Stimulated activated CD4-positive, alpha-beta T cell treated with anti-CD3 and anti-CD28 coated beads, Interleukin-2, amount 100 ng/mL, for 48 hours (primary cell): ENCODE results near the gene PSMA7.
A peak's percentile ranks its signal among the peaks of the same experiment; 100 is the strongest.
"Not testable (repeated sequence)": the region's sequence is repeated elsewhere in the genome, so short reads cannot be mapped to it uniquely, and the experiment has no call there.

Experiments
- DNase-seq, 2 donors: peaks; one replicate each; pipeline ENCODE4 v3.0.0-alpha.2; 2020

Gene PSMA7

GRCh38 chr20:62151835-62152364 lies 8.7 kb upstream of the PSMA7 start:
- DNase-seq = no peak

DNA sequence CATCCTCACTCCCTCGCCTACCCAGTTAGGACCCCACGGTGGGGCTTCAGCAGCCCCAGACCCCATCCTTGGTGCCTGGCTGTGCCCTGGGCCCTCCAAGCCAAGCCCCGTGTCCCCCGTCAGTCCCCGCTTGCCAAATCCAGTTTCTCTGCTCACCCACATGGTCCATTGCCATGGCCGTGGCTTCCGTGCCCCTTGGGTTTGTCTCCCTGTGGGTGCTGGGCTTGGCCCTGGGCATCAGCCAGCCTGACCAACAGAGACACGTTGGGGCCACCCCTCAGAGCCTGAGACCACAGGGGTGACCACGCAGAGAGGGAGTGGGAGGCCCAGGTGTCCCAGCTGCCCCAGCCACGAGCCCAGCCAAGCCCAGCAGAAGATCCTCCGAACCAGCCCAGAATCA lies 8.0 kb upstream of the PSMA7 start:
- no peak for DNase-seq

GRCh38 chr20:62150310-62150575 lies 7.0 kb upstream of the PSMA7 start:
- no peak for DNase-seq

- DNase-seq = no peak
Measured at GRCh38 chr20:62149532-62150309, 6.5 kb upstream of the PSMA7 start.

- no peak for DNase-seq
Measured at GRCh38 chr20:62148908-62149314, 5.7 kb upstream of the PSMA7 start.

DNA sequence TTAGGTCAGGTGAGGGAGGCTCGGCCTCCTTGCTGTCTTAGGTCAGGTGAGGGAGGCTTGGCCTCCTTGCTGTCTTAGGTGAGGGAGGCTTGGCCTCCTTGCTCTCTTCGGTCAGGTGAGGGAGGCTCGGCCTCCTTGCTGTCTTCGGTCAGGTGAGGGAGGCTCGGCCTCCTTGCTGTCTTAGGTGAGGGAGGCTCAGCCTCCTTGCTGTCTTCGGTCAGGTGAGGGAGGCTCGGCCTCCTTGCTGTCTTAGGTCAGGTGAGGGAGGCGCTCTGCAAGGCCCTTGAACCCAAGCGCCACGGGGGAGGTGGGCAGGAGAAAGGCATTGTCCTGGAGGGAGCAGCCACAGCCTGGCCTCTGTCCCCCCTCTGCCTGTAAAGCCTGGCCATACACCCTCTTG lies 5.2 kb upstream of the PSMA7 start:
- not testable (repeated sequence) for DNase-seq

DNA sequence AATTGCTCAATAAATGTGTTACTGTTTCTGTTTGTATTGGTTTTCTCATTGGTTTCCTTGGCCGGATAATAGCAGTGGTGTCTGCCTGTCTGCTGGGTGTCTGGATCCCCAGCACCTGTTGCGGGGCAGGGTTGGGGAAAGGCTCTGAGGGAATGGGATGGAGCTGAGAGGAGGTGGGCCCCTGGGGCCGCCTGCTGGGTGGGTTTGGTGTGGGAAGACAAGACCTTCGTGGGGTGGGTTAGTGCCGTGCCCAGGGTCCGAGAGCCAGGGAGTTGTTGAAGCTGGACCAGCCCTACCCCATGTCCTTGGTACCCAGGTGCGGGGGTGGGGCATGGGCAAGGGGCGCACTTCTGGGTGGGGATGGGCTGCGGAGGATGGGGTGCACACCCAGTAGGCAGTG lies 4.3 kb upstream of the PSMA7 start:
- DNase-seq = no peak

- no peak for DNase-seq
Measured at GRCh38 chr20:62147125-62147524, 3.9 kb upstream of the PSMA7 start.

GRCh38 chr20:62146019-62146755 lies 3.0 kb upstream of the PSMA7 start:
- DNase-seq = no peak

DNA sequence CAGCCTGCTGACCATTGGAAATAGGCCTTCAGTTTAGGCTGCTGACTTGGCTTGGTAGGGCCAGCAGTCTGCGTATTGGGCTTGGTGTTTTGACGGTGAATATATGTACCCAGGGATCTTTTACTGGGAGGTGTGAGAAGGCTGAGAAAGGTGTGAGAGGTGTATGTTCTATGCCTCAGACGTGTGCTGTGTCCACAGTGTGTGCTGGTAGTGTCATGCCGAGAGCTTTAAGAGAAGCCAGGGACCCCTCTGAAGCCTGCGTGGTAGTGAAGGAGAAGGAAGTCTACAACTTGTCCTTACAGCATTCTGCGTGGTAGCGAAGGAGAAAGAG lies 2.5 kb upstream of the PSMA7 start:
- DNase-seq = no peak

GRCh38 chr20:62143957-62144825 lies 997 bp upstream of the PSMA7 start:
- DNase-seq = peak in 1 of 2 donors; percentile 58

DNA sequence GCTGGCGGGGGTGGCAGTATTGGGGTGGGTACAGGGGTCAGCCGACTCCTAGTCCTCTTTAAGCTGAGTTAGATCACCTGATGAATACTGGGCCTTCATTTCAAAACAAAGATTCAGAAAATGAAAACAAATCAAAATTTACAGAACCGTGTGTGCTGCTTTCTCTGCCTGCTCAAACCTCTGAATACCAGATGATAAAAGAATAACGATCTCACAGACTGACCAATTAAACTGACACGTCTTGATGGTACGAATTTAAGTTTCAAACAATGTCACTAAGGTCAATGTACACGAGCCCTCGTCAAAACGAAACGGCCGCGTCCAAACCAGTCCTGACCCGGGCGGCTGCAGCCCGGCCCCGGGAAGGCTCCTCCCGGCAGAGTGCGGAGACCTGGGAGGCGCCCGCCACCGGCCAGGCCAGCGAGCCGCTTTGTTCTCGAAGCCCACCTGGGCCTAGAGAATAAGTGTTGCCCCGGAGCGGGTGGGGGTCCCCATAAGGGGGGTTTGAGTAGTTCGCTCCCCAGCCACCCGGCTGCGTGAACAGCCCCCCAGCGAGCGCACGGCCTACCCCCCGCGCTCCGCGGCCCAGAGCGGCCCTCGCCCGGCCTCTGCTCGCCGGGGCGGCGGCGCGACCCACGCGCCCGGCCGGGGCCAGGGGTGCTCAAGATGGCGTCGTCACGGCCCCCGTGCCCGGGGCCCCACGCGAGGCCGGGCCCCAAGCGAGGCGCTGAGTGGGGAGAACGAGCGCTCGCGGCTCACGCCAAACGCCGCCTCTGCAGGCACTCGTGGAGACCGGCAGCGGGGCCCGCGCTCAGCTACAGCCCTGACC lies 728 bp downstream of the PSMA7 start:
- no peak for DNase-seq

- DNase-seq = no peak
Measured at GRCh38 chr20:62141397-62142251, 1.6 kb downstream of the PSMA7 start.

DNA sequence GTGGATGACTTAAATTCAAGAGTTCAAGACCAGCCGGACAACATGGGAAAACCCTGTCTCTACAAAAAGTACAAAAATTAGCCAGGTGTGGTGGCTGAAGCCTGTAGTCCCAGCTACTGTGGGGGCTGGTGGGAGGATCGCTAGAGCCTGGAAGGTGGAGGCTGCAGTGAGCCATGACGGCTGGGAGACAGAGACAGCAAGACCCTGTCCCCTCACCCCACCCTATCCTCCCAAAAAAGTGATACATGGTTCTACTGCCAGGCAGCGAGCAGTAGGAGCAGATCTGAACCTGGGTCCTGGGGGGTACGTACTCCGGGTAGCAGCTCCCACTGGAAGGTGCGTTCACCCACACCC lies 2.2 kb downstream of the PSMA7 start:
- no peak for DNase-seq

DNA sequence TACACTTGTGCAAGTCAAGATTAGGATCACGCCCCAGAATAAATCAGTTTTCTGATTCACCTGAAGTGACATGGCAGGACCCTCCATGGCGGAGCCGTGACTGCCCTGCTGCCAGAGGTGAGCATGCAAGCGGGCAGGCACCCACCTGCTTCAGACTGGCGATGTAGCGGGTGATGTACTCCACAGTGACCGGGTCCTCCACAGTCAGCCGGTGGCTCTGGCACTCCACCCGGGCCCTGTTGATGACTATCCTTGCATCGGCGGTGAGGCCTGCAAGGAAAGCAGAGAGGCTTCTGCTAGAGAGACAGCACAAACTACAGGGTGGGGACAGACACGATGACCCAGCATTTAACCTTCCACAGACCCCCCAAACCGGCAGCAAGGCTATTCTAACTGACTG lies 3.6 kb downstream of the PSMA7 start:
- no peak for DNase-seq

DNA sequence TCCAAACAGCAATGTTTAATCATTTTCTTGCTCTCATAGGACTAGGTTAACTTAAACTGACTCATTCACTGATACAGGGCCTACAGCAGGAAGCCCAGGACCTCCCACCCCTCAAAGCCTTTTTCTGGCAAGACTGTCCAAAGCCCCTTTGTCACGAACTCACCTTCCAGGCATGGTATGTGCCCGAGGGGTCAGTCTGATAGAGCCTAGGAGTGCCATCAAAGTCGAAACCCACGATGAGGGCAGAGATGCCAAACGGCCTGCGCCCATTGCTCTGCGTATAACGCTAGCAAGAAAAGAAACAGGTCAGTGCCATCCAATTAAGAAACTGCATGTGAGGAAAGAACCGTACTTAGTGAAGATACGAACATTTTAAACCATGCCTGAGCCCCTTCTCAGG lies 4.3 kb downstream of the PSMA7 start:
- DNase-seq = no peak

GRCh38 chr20:62138204-62138543 lies 5.0 kb downstream of the PSMA7 start:
- no peak for DNase-seq

DNA sequence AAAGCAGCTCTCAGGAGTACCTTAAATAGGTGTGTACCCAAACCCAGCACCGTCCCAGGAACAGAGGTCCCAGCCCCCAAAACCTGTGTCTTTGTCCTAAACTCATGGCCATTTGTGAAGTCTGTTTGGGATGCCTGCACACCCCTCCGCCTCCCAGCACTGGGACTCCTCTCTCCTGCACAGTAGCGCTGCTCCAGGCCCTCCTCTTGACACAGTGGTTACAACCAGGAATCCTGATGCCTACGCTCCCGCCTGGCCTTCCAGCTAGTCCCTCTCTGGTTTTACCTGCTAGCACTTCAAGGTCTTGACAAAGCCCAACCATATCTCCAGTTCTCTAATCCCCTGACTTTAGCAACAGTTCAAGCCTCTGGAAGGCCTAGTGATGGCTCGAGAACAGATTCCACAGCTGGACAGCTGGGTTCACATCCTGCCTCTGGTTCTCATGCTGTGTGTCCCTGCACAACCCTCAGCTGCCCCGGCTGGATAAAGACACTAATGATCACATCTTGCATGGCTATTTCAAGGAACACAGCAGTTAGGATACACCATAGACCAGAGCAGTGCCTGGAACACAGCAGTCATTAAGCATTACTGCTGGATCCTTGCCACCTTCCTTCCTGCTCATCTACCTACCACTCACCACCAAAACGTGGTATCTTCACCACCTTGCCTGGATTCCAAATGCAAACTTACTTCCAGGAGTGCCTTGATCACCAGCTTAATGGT lies 5.6 kb downstream of the PSMA7 start:
- DNase-seq = no peak

- no peak for DNase-seq
Measured at GRCh38 chr20:62137092-62137384, 6.2 kb downstream of the PSMA7 start.

GRCh38 chr20:62136283-62137091 lies 6.7 kb downstream of the PSMA7 start:
- peak in 1 of 2 donors; percentile 54 for DNase-seq
